Skeletal muscle satellite cell (primary cell): ENCODE data around the gene MYDGF. TPM values are rescaled to one million over a fixed set of nuclear protein-coding genes. Genes with fewer than 3 reads are reported as not detected.
A peak's percentile ranks its signal among the peaks of the same experiment; 100 is the strongest.
"Not testable (repeated sequence)": the region's sequence is repeated elsewhere in the genome, so short reads cannot be mapped to it uniquely, and the experiment has no call there.

Experiments used
- H3K27me3 ChIP-seq: 2 replicates; pipeline ENCODE4 v1.7.0; 2013; ENCODE audit warnings: low read length; ENCODE audit not compliant: control insufficient read depth, insufficient read depth
- H3K36me3 ChIP-seq: 2 replicates; pipeline ENCODE4 v1.7.0; 2013; ENCODE audit warnings: mild to moderate bottlenecking, control low read depth, low read length; ENCODE audit not compliant: insufficient read depth
- H3K4me1 ChIP-seq: 2 replicates; pipeline ENCODE4 v1.7.0; 2013; ENCODE audit warnings: low read length; ENCODE audit not compliant: control insufficient read depth, insufficient read depth
- H3K4me2 ChIP-seq: 2 replicates; pipeline ENCODE4 v1.7.0; 2013; ENCODE audit warnings: mild to moderate bottlenecking, low read length
- H3K4me3 ChIP-seq: 2 replicates; pipeline ENCODE4 v1.7.0; 2013; ENCODE audit warnings: low read length
- H3K9ac ChIP-seq: 2 replicates; pipeline ENCODE4 v1.7.0; 2013; ENCODE audit warnings: mild to moderate bottlenecking, low read depth, low read length, moderate library complexity
- H3K9me3 ChIP-seq: replicated peaks from 2 replicates; pipeline ENCODE4 v1.7.0; 2013; ENCODE audit warnings: mild to moderate bottlenecking, control low read depth, low read length
- total RNA-seq: library from RNA; depleted of rRNA; stranded (reverse); fragments of >200 nt; gene quantifications from 2 replicates; pipeline ENCODE4 v1.2.3, GENCODE V29; 2012; rRNA removed

The MYDGF gene
- 158 and 184 TPM in 2 replicates for total RNA-seq

GRCh38 chr19:4669723-4670480 lies at the start of gene MYDGF:
MYDGF (minus strand) TSS chr19:4670342; CDS start chr19:4670334, 8 bp downstream.
- Histone ChIP-seq H3K4me1 (peaks cover 14% of the 10 kb centered on the region), H3K4me2 (peak within 1 kb of the TSS; percentile 96), H3K9me3 (no peaks in the 10 kb centered on the region), H3K4me3 (peak within 1 kb of the TSS; percentile 99), H3K27me3 (no peaks in the 10 kb centered on the region), H3K36me3 (peaks cover 30% of the 10 kb centered on the region), H3K9ac (peak within 1 kb of the TSS; percentile 95)

GRCh38 chr19:4719499-4719866 lies 49.3 kb upstream of the MYDGF start:
- Histone ChIP-seq H3K36me3 (peaks cover 51% of the 10 kb centered on the region), H3K9me3 (no peaks in the 10 kb centered on the region), H3K4me3 (no peak overlapping the region)

GRCh38 chr19:4717966-4718701 lies 48.0 kb upstream of the MYDGF start:
- Histone ChIP-seq H3K9ac (peak overlapping the region; percentile 18), H3K36me3 (peaks cover 62% of the 10 kb centered on the region), H3K27me3 (no peaks in the 10 kb centered on the region), H3K4me3 (no peak overlapping the region), H3K4me2 (peak overlapping the region; percentile 53), H3K9me3 (no peaks in the 10 kb centered on the region), H3K4me1 (peaks cover 65% of the 10 kb centered on the region)

More at GRCh38 chr19:4719499-4719866, 49.3 kb upstream of the MYDGF start:
- Histone ChIP-seq H3K9ac (no peak overlapping the region), H3K4me1 (peaks cover 52% of the 10 kb centered on the region), H3K4me2 (no peak overlapping the region), H3K27me3 (no peaks in the 10 kb centered on the region)

- H3K4me3 ChIP-seq: peak overlapping the region; percentile 16
- no peaks in the 10 kb centered on the region for H3K9me3 ChIP-seq
- peaks cover 68% of the 10 kb centered on the region for H3K4me1 ChIP-seq
- H3K9ac ChIP-seq: peak overlapping the region; percentile 54
- peaks cover 69% of the 10 kb centered on the region for H3K36me3 ChIP-seq
- no peaks in the 10 kb centered on the region for H3K27me3 ChIP-seq
- H3K4me2 ChIP-seq: peak overlapping the region; percentile 53
Measured at GRCh38 chr19:4717191-4717965, 47.2 kb upstream of the MYDGF start.

- Histone ChIP-seq H3K4me2 (no peak overlapping the region), H3K4me3 (no peak overlapping the region), H3K36me3 (peaks cover 78% of the 10 kb centered on the region), H3K27me3 (no peaks in the 10 kb centered on the region), H3K9ac (no peak overlapping the region), H3K4me1 (peaks cover 61% of the 10 kb centered on the region), H3K9me3 (no peaks in the 10 kb centered on the region)
Measured at GRCh38 chr19:4715529-4716221, 45.5 kb upstream of the MYDGF start.

GRCh38 chr19:4715178-4715528 lies 45.0 kb upstream of the MYDGF start:
- H3K4me3 ChIP-seq, H3K9me3 ChIP-seq, H3K27me3 ChIP-seq, H3K9ac ChIP-seq, H3K4me2 ChIP-seq: not testable (repeated sequence)
- H3K4me1 ChIP-seq: peaks cover 66% of the 10 kb centered on the region
- H3K36me3 ChIP-seq: peaks cover 78% of the 10 kb centered on the region

GRCh38 chr19:4714016-4714415 lies 43.9 kb upstream of the MYDGF start:
- H3K4me1 ChIP-seq: peaks cover 77% of the 10 kb centered on the region
- peak overlapping the region; percentile 41 for H3K4me3 ChIP-seq
- H3K9me3 ChIP-seq: no peaks in the 10 kb centered on the region
- H3K36me3 ChIP-seq: peaks cover 72% of the 10 kb centered on the region
- peak overlapping the region; percentile 63 for H3K9ac ChIP-seq
- H3K4me2 ChIP-seq: peak overlapping the region; percentile 58
- H3K27me3 ChIP-seq: no peaks in the 10 kb centered on the region

- Histone ChIP-seq H3K9me3 (no peaks in the 10 kb centered on the region), H3K36me3 (peaks cover 68% of the 10 kb centered on the region), H3K4me2 (peak overlapping the region; percentile 63), H3K9ac (peak overlapping the region; percentile 63), H3K4me3 (peak overlapping the region; percentile 46), H3K27me3 (no peaks in the 10 kb centered on the region), H3K4me1 (peaks cover 79% of the 10 kb centered on the region)
Measured at GRCh38 chr19:4713384-4713951, 43.3 kb upstream of the MYDGF start.

GRCh38 chr19:4712771-4713170 lies 42.6 kb upstream of the MYDGF start:
- peaks cover 64% of the 10 kb centered on the region for H3K36me3 ChIP-seq
- peaks cover 79% of the 10 kb centered on the region for H3K4me1 ChIP-seq
- no peaks in the 10 kb centered on the region for H3K9me3 ChIP-seq
- peak overlapping the region; percentile 60 for H3K9ac ChIP-seq
- peak overlapping the region; percentile 63 for H3K4me2 ChIP-seq
- H3K4me3 ChIP-seq: peak overlapping the region; percentile 46
- H3K27me3 ChIP-seq: no peaks in the 10 kb centered on the region

- H3K9me3 ChIP-seq: no peaks in the 10 kb centered on the region
- no peak overlapping the region for H3K9ac ChIP-seq
- H3K4me2 ChIP-seq: no peak overlapping the region
- no peaks in the 10 kb centered on the region for H3K27me3 ChIP-seq
- peaks cover 61% of the 10 kb centered on the region for H3K36me3 ChIP-seq
- no peak overlapping the region for H3K4me3 ChIP-seq
- peaks cover 79% of the 10 kb centered on the region for H3K4me1 ChIP-seq
Measured at GRCh38 chr19:4711211-4711610, 41.1 kb upstream of the MYDGF start.

- Histone ChIP-seq H3K9me3 (no peaks in the 10 kb centered on the region), H3K9ac (peak overlapping the region; percentile 48), H3K4me3 (peak overlapping the region; percentile 7), H3K27me3 (no peaks in the 10 kb centered on the region), H3K36me3 (peaks cover 57% of the 10 kb centered on the region), H3K4me2 (peak overlapping the region; percentile 43), H3K4me1 (peaks cover 82% of the 10 kb centered on the region)
Measured at GRCh38 chr19:4710281-4710600, 40.1 kb upstream of the MYDGF start.
